Measurements from ENCODE around the gene WDR83.

WDR83 gene

GRCh38 chr19:12722566-12723380 lies 56.2 kb downstream of the WDR83 start:
- peak; percentile 99 to 100 for DNase-seq (ENCODE audit: low read depth in 2 of 2)
- TF ChIP-seq, protein P1, sequence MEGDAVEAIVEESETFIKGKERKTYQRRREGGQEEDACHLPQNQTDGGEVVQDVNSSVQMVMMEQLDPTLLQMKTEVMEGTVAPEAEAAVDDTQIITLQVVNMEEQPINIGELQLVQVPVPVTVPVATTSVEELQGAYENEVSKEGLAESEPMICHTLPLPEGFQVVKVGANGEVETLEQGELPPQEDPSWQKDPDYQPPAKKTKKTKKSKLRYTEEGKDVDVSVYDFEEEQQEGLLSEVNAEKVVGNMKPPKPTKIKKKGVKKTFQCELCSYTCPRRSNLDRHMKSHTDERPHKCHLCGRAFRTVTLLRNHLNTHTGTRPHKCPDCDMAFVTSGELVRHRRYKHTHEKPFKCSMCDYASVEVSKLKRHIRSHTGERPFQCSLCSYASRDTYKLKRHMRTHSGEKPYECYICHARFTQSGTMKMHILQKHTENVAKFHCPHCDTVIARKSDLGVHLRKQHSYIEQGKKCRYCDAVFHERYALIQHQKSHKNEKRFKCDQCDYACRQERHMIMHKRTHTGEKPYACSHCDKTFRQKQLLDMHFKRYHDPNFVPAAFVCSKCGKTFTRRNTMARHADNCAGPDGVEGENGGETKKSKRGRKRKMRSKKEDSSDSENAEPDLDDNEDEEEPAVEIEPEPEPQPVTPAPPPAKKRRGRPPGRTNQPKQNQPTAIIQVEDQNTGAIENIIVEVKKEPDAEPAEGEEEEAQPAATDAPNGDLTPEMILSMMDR (IDR thresholded peaks at IDR 0.05; ENCODE audit: low read depth, low read length), result no peak
- peak overlapping the region; percentile 69 to 78 for H3K4me3 ChIP-seq (replicated peaks in 1 of 2; ENCODE audit: low read depth in 2 of 2, low read length in 2 of 2)

GRCh38 chr19:12723381-12723640 lies 56.7 kb downstream of the WDR83 start:
- TF ChIP-seq, protein P1 (IDR thresholded peaks at IDR 0.05; ENCODE audit: low read depth, low read length), result no peak
- DNase-seq (ENCODE audit: low read depth in 2 of 2), result peak in 1 of 2 donors; percentile 35
- H3K4me3 ChIP-seq (replicated peaks in 1 of 2; ENCODE audit: low read depth in 2 of 2, low read length in 2 of 2), result peak overlapping the region; percentile 69 to 78

DNA sequence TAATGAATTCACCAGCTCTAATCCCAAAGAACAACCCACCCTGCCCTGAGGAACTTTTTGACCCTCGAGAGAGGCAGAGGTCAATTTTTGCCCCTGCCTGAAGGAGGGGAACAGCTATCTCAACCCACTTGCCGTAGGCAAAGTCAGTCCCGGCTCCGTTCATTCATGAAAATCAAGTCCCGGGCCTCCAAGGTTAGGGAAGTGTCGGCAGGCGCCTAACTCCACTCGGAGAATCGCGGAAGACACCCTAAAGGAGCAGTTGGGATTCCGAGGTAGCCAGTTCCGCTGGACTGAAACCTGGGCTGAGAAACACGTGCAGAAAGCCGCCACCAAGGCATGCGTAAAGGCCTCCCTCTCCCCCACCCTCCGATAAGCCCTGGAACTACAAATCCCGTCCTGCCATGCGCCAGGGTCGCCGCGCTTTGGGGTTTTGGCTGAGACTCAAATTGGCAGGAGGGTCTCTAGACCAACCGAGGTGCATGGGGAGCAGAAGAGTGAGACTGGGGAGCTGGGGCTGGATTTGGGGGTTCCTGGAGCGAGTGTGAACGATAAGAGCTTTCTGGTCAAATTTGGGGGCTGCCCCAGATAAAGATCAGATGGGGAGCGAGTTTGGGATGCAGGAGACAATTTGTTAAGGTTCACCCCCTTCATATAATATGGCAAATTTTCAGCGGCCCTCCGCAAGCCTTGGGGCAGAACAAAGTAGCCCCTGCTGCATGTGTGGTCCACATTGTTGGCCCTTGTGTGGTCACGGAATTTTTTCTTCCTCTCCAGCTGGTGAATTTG lies 57.2 kb downstream of the WDR83 start, which contains the start of gene TNPO2:
TSS of gene TNPO2 (minus strand) at position 292 of the 786 bp plus-strand sequence. CDS start 2,955 bp downstream, outside the sequence.
- peak within 1 kb of the TSS; percentile 69 to 78 for H3K4me3 ChIP-seq (replicated peaks in 1 of 2; ENCODE audit: low read depth in 2 of 2, low read length in 2 of 2)
- DNase-seq (ENCODE audit: low read depth in 2 of 2), result peak; percentile 64 to 70
- TF ChIP-seq, protein P1 (IDR thresholded peaks at IDR 0.05; ENCODE audit: low read depth, low read length), result no peak

Data from cardiac fibroblast (primary cell).